GM19025 (cell line): ENCODE results near the gene IRF2BP1.

ENCODE experiments used
- ATAC-seq: cut with Tn5 transposase; IDR thresholded peaks from one replicate; pipeline ENCODE4 v1.9.1; 2021; ENCODE audit warnings: mild to moderate bottlenecking, low read depth, moderate library complexity; ENCODE audit not compliant: unreplicated experiment

The IRF2BP1 gene, protein sequence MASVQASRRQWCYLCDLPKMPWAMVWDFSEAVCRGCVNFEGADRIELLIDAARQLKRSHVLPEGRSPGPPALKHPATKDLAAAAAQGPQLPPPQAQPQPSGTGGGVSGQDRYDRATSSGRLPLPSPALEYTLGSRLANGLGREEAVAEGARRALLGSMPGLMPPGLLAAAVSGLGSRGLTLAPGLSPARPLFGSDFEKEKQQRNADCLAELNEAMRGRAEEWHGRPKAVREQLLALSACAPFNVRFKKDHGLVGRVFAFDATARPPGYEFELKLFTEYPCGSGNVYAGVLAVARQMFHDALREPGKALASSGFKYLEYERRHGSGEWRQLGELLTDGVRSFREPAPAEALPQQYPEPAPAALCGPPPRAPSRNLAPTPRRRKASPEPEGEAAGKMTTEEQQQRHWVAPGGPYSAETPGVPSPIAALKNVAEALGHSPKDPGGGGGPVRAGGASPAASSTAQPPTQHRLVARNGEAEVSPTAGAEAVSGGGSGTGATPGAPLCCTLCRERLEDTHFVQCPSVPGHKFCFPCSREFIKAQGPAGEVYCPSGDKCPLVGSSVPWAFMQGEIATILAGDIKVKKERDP

DNA sequence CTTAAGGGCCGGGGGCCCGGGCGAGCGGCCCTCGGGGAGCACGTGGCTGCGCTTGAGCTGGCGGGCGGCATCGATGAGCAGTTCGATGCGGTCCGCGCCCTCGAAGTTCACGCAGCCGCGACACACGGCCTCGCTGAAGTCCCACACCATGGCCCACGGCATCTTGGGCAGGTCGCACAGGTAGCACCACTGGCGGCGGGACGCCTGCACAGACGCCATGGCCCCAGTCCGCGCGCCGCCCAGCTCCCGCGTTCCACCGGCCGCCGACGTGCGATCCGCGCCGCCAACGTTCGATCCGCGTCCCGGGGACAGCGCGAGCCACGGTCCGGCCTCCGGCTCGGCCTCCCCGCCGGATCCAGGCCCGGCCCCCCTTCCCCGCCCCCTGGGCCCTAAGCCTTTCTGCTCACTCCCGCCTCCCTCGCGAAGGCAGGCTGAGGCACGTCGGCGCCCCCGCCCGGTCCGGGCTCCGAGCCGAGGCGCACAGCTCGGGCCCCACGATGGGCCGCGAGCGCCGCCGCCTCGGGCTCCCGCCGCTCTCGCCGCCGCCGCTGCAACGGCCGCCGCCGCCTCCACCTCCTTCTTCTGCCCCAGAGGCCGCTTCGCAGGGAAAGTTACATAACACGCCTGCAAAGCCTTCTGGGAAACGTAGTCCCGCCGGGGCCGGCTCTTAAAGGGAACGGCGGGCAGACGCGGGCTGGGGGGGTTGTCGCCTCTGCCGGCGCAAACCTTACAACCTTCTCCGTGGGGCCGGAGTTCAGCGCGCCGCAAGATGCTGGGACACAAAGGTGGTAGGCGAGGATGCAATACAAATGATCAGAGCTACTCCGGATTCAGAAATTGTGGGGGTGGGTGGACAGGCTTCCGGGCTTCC is at the start of gene IRF2BP1:
IRF2BP1 (minus strand) TSS at position 586 of the 871 bp plus-strand sequence; CDS start at position 219, 367 bp downstream.
- ATAC-seq: peak; percentile 45

DNA sequence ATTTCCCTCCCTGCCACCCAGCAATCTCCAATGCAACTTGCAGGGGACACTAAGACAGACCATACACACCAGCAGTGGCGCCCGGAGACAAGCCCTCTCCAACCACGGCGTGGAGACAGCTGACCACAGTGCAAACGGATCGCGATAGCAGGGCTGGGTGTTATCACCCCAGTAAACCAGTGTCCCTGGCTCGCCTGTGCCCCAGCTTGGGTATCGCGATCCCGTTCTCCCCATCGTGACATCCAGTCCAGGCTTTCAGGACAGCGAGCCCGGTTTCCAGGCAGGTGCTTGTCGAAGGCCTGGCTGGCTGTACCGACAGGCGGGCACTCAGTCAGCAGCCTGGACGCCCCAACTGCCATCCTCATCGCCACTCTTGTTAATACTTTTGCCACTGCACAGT is 49.3 kb upstream of the IRF2BP1 start:
- no peak for ATAC-seq

DNA sequence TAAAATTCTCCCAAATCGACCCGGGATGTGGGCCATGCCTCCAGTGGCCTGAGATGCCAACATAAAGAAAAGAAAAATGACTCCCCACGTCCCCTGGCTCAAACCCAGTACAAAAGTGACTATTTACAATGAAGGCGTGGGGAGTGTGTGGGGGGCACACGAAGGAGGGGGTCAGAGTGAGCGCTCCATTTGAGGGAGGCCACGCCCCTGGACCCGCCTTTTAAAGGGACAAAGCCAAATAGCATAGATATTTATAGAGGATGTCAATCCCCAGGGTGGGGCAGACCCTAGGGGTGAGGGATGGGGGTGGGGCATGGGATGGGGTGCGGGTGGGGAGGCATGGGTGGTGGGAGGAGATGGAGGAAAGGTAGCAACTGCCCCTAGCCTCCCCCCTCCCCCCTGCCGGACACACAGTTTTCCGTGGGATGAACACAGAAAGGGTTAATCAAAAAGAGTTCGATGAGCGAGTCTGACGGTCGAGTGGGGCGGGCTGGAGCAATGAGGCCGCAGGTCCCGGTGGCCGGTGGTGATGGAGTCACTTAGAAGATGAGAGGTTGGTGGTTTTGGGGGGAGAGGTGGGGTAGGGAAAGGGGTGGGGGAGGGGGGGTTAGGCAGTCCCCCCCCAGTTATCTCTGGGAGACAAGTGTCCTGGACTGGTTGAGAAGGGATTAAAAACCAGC is 48.8 kb upstream of the IRF2BP1 start:
- ATAC-seq: no peak

DNA sequence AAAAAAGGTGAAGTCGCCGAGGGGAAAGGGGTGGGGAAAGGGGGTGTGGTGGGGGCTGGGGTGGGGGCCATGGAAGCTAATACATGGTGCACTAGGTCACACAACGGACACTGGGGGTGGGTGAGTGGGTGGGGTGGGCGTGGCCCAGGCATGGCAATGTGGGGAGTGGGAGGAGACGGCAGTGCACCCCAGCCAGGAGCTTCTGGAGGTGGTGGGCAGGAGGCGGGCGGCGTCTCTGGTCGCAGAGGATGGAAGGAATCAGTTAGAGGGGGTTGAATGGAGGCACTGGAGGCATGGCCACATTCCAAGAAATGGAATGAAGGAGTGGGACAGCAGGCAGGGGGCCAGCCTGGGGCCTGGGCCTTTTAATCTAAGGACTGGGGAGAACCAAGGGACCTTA is 47.8 kb upstream of the IRF2BP1 start:
- no peak for ATAC-seq

DNA sequence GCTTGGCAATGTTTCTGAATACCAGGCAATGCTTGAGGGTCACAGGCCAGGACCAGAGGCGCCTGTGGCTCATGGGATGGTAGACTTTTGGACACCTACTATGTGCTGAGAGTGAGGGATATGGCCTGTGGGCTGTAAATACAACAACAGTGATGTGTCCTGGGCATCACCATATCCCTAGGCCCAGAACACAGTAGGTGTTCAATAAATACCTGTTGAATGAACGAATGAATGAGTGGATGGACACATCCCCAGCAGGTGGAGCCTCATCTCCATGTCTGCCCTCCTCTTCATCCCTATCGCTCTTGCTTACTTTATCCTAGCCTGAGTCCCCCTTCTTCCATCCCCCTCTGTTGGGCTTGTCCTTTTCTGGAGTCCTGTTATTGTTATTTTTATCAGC is 45.1 kb upstream of the IRF2BP1 start:
- no peak for ATAC-seq

DNA sequence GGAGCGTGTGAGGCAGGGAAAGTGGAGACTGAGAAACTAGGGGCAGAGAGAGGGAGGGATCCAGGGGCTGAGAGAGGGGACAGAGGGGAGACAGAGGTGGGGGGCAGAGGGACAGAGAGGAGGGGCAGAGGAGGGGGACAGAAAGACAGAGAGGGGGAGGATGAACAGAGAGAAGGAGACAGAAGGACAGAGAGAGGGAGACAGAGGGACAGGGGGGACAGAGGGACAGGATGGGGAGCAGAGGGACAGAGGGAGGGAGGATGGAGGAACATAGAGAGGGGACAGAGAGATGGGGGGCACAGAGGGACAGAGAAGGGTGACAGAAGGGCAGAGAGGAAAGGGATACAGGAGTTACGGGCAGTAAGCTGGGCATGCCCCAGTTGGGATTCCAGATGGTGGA is 43.3 kb upstream of the IRF2BP1 start:
- ATAC-seq: no peak

DNA sequence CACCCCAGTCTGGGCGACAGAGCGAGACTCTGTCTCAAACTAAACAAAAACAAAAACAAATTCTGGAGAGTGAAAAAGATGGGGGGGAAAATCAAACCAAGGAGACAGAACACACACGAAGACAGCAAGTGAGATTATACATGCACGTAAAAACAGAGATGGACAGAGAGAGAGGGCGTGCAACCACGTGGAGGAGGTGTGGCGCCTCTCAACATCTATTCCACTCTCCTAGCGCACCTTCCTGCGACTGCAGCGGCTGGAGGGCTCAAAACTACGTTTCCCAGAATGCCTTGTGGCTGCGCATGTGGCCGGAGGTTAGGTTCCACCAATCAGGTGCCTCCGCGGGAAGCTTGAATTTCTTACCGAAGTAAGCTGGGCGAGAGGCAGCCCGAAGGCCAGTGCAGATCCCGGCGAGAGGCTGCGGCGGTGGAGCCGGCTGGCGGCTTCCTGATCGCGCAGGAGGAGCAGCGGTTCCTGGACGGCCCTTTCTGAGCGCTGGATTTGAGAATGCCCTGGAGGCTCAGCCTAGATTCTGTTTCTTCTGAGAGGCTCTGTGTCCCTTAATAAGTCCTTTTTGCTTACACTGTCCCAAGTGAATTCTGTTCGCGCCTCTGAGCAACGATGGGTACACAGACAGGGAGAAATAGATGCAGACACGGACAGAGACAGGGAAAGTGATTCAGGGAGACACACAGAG is 41.8 kb upstream of the IRF2BP1 start:
- peak; percentile 72 for ATAC-seq

DNA sequence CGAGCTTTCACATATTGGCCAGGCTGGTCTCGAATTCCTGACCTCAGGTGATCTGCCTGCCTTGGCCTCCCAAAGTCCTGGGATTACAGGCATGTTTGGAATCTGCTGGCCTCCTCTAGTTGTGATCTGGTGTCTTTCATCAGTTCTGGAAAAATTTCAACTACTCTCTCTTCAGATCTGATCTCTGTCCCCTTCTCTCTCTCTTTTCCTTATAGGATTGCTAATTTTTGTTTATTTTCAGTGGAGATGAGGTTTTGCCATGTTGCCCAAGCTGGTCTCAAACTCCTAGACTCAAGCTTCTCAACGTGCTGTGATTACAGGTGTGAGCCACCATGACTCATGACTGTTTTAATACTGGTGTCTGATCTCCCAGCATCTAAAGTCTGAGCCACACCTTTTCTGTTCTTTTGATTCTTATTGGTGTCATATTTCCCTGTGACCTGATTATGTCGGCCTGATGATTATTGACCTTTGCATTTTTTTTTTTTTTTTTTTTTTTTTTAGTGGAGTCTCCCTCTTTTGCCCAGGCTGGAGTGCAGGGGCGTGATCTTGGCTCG is 39.0 kb upstream of the IRF2BP1 start:
- ATAC-seq: no peak

DNA sequence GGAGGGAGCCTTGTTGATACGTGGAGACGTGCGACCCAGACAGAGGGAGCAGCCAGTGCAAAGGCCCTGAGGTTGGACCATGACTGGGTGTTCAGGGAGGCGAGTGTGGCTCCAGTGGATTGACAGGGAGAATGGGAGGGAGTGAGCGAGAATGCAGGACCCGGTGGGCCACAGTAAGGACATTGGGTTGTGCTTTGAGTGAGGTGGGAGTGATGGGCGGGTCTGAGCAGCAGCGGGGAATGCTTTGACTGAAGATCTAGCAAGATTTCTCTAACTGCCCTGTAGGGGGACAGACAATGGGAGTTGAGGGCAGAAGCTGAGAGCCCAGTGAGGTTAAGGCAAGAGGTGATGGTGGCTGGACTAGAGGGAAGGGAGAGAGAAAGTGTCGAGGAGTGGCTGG is 36.3 kb upstream of the IRF2BP1 start:
- no peak for ATAC-seq

DNA sequence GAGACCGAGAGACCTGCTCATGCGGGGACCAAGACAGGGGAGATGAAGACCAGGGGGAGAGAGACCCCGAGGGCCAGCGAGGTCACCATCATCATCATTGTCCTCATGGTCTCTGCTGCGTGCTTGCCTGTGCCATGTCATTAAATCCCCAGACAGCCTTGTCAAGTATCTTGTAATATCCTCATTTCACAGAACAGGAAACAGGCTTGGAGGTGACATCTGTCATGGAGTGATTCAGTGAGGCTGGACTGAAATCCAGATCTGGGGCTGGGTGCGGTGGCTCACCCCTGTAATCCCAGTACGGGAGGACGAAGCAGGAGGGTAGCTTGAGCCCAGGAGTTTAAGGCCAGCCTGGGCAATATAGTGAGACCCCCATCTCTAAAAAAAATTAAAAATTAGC is 34.5 kb upstream of the IRF2BP1 start:
- no peak for ATAC-seq

DNA sequence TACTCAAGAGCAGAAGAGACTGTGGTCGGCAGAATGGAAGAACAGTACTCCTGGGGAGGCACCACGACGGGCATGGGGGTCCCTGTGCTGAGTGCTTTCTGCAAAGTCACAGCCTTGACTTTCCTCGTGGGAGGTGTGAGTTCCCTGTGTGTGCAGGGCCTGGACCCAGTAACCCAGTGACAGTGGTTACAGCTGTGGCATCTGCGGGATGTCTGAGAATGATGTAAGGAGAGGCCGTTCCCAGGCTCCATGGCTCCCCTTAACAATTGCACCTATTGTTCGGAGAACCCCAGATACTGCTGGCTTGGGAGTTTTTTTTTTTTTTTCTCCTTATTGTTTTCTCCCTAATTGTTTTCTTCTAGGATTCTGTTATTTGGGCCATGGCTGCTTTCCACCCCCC is 33.7 kb upstream of the IRF2BP1 start:
- no peak for ATAC-seq

DNA sequence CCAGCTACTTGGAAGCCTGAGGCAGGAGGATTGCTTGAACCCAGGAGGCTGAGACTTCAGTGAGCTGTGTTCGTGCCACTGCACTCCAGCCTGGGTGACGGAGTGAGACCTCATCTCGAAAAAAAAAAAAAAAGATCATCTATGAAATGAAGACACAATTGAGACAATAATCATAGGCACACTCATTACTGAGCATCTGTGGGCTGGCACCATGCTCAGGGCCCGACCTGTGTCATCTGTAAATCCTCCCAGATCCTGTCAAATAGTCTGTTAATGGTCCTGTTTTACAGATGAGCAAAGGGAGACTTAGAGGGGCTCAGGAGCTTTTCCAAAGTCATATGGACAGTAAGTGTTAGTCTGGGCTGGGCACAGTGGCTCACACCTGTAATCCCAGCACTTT is 32.8 kb upstream of the IRF2BP1 start:
- ATAC-seq: no peak

DNA sequence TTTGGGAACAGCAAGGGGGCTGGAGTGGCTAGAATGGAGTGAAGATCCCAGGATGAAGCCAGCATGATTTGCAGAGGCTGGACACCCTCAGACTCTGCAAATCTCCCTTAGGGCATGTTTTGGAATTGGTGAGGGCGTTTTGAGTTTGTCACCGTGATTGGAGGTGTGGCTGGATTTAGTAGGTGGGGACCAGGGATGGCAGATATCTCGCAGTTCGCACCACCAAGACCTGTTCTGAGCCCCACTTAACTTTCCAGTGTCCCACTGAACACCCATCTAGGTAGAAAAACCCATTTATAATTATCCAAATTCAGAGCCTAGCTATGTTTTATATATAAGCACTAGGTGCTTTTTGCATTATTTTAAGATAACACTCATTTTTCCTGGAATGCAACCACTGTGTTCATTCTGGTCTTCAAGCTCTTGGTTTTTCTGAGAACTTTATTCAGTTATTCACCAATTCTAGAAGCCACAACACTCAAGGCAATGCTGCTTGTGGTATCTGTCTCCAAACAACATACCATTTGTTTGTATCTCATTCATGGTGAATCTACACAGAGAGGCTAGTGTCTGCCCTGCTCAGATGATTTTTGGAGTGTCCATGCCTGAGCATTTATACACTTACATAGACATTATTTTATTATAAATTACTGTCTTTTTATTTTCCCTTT is 31.6 kb upstream of the IRF2BP1 start:
- ATAC-seq: no peak

DNA sequence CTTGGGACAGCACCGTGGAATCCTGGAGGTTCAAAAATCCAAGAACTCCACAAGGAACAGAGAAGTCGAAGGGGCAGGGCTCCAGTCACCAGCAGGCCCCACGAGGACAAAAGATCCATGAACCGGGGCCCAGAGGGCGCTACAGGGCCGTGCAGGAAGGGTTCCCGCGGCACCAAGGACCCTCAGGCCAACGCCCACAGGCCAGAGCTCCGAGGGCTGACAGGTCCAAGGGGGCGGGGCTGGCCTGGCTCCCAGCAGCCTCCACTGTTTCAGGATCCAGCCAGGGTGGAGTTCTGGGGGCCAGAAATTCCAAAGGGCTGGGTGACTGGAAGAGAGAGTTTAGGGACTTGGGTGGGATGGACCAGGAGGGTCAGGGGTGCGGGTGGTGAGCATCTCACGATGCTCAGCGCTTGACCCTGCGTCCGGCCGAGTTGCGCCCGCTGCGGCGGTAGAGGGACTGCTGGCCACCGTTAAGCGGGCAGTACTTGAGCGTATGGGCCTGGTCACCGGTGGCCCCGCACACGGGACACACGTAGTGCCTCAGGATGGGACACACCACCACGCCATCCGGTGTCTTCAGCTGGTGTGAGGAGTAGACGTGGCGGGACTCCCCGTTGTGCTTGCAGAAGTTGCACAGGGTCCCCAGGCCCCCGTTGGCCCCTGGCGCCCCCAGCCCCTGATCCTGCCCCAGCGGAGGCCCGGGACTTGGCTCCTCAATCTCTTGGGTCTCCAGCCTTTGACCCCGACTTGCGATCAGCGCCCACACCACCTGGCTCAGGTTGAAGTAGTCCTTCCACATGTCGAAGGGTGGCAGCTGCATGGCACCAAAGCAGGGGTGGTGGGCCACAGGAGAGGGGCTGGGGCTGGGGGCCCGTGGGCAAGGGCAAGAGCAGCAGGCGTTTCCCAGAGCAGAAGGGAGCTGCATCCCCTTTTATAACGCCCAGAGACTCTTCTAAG is 28.2 kb upstream of the IRF2BP1 start, which contains the start of gene NANOS2:
NANOS2 (minus strand) TSS at position 905 of the 957 bp plus-strand sequence; CDS start at position 820, 85 bp downstream.
- no peak for ATAC-seq

DNA sequence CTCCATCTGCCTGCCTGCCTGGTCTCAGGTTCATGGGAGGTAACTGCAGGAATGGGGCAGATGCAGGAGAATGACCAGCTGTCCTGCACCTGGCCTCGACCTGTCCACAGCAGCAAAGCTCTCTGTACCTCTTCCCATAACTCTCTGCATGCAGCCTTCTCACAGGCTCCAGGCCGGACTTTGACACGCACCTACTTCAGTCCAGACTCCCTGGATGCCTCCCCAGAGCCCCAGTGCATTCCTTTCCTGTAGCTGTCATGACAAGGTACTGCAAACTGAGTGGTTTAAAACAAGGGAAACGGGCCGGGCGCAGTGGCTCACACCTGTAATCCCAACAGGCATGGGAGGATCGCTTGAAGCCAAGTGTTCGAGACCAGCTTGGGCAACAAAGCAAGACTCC is 25.4 kb upstream of the IRF2BP1 start:
- ATAC-seq: no peak

DNA sequence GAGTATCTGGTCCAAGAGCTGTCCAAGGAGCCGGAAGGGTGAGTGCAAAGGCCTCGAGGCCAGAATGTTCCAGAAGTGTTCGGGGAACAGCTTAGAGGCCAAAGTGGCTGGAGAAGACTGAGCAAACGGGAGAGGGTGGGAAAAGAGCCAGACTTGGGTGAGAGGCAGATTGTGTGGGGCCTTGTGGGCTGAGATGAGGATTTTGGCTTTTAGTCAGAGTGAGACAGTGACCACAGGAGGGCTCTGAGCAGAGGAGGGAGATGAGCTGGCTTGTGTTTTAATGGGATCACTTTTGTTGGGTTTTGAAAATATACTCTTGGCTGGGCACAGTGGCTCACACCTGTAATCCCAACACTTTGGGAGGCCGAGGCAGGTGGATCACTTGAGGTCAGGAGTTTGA is 23.0 kb upstream of the IRF2BP1 start:
- ATAC-seq: no peak

DNA sequence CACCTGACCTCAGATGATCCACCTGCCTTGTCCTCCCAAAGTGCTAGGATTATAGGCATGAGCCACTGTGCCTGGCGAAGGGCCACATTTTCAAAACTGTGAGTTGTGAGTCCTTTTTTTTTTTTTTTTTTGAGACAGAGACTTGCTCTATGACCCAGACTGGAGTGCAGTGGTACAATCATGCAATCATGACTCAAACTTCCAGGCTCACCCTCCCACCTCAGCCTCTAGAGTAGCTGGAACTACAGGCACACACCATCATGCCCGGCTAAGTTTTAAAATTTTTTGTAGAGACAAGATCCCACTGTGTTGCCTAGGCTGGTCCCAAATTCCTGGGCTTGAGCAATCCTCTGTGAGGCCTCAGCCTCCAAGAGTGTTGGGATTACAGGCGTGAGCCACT is 20.3 kb upstream of the IRF2BP1 start:
- ATAC-seq: no peak

DNA sequence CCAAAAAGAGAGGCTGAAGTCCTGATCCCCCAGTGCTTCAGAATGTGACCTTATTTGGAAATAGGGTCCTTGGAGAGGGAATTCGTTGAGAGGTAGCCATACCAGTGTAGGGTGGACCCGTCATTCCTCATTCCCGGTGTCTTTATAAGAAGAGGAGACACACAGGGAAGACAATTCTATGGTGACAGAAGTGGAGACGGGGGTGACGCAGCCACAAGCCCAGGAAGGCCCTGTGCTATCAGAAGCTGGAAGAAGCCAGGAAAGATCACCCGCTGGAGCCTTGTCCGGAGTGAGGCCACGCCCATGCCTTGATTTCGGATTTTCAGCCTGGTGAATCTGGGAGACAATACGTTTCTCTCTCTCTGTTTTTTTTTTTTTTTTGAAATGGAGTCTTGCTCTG is 19.1 kb upstream of the IRF2BP1 start:
- no peak for ATAC-seq
